NCI-H1105 treated with DMSO at 0.1 percent for 48 hours (cell line): ENCODE results near the gene EGFLAM.

Experiments
- DNase-seq: peaks from one replicate; lab custom pipeline; 2025; lab: John Stamatoyannopoulos, UW

The EGFLAM gene

DNA sequence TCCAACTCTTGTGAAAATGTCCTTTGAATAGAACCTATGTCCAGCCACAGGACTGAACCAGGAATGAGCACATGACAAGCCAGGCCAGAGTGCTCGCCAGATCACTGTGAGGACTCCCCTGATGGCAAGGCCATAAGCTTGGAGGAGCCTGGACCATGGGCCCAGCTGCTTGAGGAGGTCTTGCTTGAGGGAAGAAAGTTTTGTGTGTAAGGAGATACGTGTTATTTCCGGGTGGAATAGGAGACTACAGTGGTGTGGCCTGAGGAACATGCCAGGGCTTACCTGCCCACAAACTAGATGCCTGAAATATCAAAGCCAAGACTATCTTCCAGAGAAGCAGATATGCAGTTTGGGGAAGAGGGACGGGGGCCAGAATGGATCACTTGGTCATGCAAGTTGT is 213.3 kb downstream of the EGFLAM start:
- DNase-seq: no peak

DNA sequence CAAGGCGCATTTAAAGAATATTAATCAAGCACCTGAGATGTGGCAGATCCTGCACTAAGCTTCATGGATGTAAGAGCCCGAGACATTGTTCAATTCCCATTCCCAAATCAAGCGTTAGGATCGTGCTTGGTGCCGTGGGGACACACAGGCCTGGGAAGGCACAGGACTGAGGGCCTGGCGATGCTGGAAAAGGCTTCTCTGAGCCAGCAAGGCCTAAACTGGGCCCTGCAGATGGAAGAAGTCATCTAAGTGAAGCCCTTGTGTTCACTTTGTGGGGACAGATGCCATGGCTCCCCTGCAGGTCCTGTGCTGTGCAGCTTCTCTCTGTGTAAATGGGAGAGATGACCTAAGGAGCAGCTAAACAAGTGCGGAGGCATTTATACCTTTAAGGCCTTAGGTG is 214.2 kb downstream of the EGFLAM start:
- no peak for DNase-seq

DNA sequence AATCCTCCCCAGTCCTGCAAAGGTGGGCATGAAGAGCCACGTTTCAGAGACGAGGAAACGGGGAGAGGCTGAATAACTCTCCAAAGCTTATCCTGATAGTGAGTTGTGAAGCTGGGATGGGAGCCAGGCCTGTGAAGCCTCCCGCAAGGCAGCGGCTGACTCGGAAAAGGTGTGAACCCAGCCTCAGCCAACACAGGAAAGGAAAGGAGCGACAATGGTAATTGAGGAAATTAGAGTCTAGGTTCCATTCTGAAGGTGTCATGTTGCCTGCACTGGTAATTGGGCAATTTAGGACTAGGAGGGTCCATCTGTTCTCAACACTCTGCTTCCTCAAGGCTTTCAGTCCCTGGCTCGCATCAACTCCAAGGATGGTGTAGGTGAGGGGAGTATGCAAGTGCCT is 214.6 kb downstream of the EGFLAM start:
- DNase-seq: peak; percentile 84

- no peak for DNase-seq
Observed at GRCh38 chr5:38478166-38478565, 219.8 kb downstream of the EGFLAM start.

- DNase-seq: no peak
Observed at GRCh38 chr5:38478878-38479277, 220.5 kb downstream of the EGFLAM start.

- no peak for DNase-seq
Observed at GRCh38 chr5:38479315-38479904, 221.1 kb downstream of the EGFLAM start.

GRCh38 chr5:38483805-38484398 is 225.5 kb downstream of the EGFLAM start:
- DNase-seq: no peak

GRCh38 chr5:38494175-38494574 is 235.8 kb downstream of the EGFLAM start:
- DNase-seq: no peak

DNA sequence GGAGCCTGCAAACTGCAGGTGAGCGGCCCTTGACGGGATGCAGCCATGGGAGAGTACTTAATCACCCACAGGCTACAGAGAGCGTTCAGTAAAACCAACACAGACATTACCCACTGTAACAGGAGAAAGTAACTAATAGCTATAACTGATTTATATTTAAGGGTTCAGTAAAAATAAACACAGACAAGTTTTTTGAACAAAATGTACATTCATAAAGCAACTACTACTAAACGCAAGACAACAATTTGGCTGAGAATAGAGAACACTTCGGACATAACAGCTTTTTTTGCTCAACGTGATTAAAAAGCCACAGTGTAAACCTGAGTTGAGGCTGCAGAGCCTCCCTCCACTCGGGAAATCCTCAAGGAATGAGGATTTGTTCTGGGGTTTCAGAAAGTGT is 236.4 kb downstream of the EGFLAM start:
- no peak for DNase-seq

- DNase-seq: peak; percentile 18
Observed at GRCh38 chr5:38497946-38498345, 239.6 kb downstream of the EGFLAM start.

GRCh38 chr5:38500573-38501260 is 242.4 kb downstream of the EGFLAM start:
- no peak for DNase-seq

DNA sequence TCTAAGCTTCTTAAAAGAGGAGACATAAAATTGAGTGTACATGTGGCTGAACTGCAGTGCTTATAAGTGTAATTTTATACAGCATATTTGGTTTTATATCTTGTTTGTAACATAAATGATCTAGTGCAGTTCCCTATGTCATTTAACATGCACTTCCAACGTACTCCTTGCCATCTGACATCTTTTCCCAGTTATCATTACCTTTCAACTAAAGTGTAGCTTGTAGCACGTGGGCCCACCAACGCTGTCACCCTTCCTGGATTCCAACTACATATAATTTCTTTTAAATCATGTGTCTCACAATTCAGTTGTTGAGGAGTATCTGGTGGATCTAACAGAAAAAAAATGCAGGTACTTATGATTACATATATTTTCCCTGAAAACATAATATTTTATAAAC is 247.9 kb downstream of the EGFLAM start:
- no peak for DNase-seq

- no peak for DNase-seq
Observed at GRCh38 chr5:38509185-38509584, 250.8 kb downstream of the EGFLAM start.
